ENCODE measurements around the gene MRPL57.

GRCh38 chr13:21152251-21152899 lies 24.1 kb upstream of the MRPL57 start:
- TF ChIP-seq, protein P1, sequence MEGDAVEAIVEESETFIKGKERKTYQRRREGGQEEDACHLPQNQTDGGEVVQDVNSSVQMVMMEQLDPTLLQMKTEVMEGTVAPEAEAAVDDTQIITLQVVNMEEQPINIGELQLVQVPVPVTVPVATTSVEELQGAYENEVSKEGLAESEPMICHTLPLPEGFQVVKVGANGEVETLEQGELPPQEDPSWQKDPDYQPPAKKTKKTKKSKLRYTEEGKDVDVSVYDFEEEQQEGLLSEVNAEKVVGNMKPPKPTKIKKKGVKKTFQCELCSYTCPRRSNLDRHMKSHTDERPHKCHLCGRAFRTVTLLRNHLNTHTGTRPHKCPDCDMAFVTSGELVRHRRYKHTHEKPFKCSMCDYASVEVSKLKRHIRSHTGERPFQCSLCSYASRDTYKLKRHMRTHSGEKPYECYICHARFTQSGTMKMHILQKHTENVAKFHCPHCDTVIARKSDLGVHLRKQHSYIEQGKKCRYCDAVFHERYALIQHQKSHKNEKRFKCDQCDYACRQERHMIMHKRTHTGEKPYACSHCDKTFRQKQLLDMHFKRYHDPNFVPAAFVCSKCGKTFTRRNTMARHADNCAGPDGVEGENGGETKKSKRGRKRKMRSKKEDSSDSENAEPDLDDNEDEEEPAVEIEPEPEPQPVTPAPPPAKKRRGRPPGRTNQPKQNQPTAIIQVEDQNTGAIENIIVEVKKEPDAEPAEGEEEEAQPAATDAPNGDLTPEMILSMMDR (IDR thresholded peaks at IDR 0.05) = no peak
- no peak for TF ChIP-seq POLR2A (IDR thresholded peaks at IDR 0.05)
